ENCODE measurements around the gene DGAT2L6. TPM values are rescaled to one million over a fixed set of nuclear protein-coding genes. Genes with fewer than 3 reads are reported as not detected.

Gene DGAT2L6
- total and polyA plus RNA-seq, 2 experiments from 2014 or later: not detected

GRCh38 chrX:70254909-70255308, 77.6 kb downstream of the DGAT2L6 start:
- Mint-ChIP-seq H3K27ac (no peak overlapping the region), H3K36me3 (ENCODE audit: low read depth) (no peaks in the 10 kb centered on the region), H3K4me3 (no peak overlapping the region), H3K27me3 (ENCODE audit: insufficient read depth, low read depth, poor library complexity) (peaks cover 2% of the 10 kb centered on the region), H3K9me3 (no peaks in the 10 kb centered on the region), H3K4me1 (peaks cover 26% of the 10 kb centered on the region)
- H3K79me2 ChIP-seq (replicated peaks; ENCODE audit: insufficient read depth): no peaks in the 10 kb centered on the region
- ATAC-seq: no peak
- no peak for TF ChIP-seq CTCF (conservative IDR thresholded peaks at IDR 0.05; ENCODE audit: low read depth in 2 of 2)
- no peak for TF ChIP-seq ZNF462 (CRISPR knock-in tag; IDR thresholded peaks at IDR 0.05)
- TF ChIP-seq ETS1 (IDR thresholded peaks at IDR 0.05): no peak
- TF ChIP-seq ZNF331 (CRISPR knock-in tag; IDR thresholded peaks at IDR 0.05; ENCODE audit: low read depth): no peak
- TF ChIP-seq ZNF114 (CRISPR knock-in tag; IDR thresholded peaks at IDR 0.05): no peak
- no peak for TF ChIP-seq POLR2AphosphoS5 (IDR thresholded peaks at IDR 0.05; ENCODE audit: low read depth)
- no peak for TF ChIP-seq STAT1 (IDR thresholded peaks at IDR 0.05; ENCODE audit: unreplicated experiment)
- TF ChIP-seq JUNB (IDR thresholded peaks at IDR 0.05; ENCODE audit: unreplicated experiment): no peak
- no peak for TF ChIP-seq EZH2phosphoT487 (IDR thresholded peaks at IDR 0.05; ENCODE audit: unreplicated experiment)
- no peak for TF ChIP-seq NANOG (IDR thresholded peaks at IDR 0.05; ENCODE audit: borderline replicate concordance)
- TF ChIP-seq CREB1 (CRISPR knock-in tag; IDR thresholded peaks at IDR 0.05; ENCODE audit: low read depth): no peak
- no peaks in the 10 kb centered on the region for H3K27me3 ChIP-seq (ENCODE audit: insufficient read depth)
- no peaks in the 10 kb centered on the region for H3F3A ChIP-seq (replicated peaks; ENCODE audit: low read depth)
- H3K9me2 ChIP-seq (ENCODE audit: insufficient read depth): 0 out of 2 replicates have a peak, but pooled peaks cover 6% of the 10 kb centered on the region
- H3K4me2 ChIP-seq: no peak overlapping the region
- H3K27ac ChIP-seq (ENCODE audit: low read depth): no peak overlapping the region
- H3K4me3 ChIP-seq: no peak overlapping the region
- no peak overlapping the region for H2AFZ ChIP-seq
- no peaks in the 10 kb centered on the region for H3K36me3 ChIP-seq (ENCODE audit: insufficient read depth)
- DNase-seq (ENCODE audit: low spot score): no peak
- peaks cover 3% of the 10 kb centered on the region; the same call in 1 of the 2 replicates for H3K4me1 ChIP-seq (ENCODE audit: insufficient read depth)
- no peaks in the 10 kb centered on the region for H4K20me1 ChIP-seq (replicated peaks; ENCODE audit: insufficient read depth)

Data from GM23338 (cell line).